GM04503 (cell line): Measurements from ENCODE around the gene HARBI1.

Experiments
- DNase-seq: peaks from one replicate; pipeline ENCODE4 v3.0.0-alpha.2; 2012; ENCODE audit warnings: low read depth

The HARBI1 gene

DNA sequence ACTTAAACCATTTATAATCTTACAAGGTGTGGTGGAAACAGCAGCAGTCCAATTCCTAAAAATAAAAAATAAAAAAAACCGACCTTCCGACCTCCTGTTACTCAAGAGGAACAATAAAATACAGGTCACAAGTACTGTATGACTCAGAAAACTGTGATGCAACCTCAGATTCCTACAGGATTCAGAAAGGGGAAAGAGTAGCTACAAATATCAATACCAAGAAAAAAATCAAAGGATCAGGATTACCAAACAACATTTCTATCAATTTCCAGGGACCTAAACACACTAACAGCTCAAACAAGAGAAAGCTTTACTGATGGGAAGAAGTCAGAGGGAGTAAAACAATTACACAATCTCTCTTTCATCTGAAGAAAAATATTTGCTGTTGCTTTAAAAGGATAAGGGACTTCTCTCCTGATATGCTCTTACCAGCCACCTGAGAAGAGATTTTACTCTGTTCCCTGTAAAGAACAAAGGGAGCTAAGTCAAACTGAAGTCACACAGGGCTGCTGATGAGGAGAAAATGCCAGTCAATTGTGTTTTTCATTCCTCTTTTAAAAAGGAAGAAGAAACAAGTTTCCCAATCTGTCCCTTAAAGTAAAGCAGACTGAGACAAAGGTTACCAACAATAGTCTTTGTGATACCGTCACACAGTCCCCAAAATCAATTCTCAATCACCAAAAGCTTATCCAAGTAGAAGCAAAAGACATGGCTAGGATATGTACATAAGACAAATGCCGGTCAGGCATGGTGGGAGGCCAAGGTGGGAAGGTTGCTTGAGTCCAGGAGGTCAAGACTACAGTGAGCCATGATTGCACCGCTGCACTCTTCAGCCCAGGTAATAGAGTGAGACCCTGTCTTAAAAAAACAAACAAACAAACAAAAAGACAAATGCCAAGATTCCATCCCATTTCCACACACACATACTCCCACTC lies 62.5 kb downstream of the HARBI1 start:
- peak; percentile 71 for DNase-seq

DNA sequence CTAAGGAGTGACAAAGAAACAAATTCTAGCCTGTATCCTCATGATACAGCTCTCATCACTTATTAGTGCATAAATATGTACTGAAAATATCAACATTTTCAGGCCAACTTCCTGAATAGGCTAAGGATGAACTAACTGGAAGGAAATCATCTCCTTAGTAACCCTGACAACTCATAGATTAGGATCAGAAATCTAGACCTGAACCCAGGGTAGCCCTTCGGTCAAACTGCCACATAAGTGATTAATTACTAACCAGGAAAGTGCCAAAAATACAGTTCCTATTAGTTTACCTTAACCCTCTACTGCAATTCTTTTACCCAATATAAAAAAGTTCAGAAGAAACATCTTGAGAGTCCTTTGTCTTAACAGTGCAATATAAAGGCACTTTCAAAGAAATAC lies 63.2 kb downstream of the HARBI1 start:
- no peak for DNase-seq
